ENCODE data around the gene FFAR1.

DNA sequence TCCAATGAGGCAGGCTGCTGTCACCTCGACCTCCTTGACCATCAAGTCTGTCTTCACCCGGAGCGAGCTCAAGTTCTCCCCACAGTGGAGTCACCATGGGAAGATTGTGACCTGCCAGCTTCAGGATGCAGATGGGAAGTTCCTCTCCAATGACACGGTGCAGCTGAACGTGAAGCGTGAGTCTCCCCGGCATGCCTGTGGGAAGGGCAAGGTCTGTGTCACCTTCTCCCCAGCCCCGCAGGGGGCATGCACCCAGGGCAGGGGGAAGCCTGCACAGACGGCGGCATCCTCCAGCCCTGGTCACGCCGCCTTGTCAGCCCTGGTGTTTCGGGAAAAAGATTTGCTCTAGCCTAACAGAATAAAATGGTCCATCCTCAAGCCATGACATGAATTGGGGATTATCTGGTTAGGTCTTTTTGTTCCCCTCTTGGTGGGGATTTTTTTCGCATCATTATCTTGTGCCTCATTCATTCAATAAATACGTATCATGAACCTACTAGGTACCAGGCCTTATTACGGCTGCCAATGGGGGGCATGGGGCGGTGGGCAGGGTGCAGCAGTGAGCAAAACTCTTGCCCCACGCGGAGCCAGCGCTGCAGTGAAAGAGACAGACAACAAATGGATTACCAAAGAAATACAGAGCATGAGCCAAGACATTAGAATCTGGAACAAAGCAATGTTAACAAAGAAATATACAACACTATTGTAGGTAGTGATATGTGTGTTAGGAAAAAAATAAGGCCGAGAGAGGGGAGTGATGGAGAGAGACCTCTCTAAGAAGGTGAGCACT, 11.3 kb upstream of the FFAR1 start:
- TF ChIP-seq, protein P1, sequence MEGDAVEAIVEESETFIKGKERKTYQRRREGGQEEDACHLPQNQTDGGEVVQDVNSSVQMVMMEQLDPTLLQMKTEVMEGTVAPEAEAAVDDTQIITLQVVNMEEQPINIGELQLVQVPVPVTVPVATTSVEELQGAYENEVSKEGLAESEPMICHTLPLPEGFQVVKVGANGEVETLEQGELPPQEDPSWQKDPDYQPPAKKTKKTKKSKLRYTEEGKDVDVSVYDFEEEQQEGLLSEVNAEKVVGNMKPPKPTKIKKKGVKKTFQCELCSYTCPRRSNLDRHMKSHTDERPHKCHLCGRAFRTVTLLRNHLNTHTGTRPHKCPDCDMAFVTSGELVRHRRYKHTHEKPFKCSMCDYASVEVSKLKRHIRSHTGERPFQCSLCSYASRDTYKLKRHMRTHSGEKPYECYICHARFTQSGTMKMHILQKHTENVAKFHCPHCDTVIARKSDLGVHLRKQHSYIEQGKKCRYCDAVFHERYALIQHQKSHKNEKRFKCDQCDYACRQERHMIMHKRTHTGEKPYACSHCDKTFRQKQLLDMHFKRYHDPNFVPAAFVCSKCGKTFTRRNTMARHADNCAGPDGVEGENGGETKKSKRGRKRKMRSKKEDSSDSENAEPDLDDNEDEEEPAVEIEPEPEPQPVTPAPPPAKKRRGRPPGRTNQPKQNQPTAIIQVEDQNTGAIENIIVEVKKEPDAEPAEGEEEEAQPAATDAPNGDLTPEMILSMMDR (conservative IDR thresholded peaks at IDR 0.05; ENCODE audit: low read length) = no peak
- TF ChIP-seq EZH2phosphoT487 (IDR thresholded peaks at IDR 0.05; ENCODE audit: borderline replicate concordance, low read depth, low read length) = no peak
